Trophoblast cell (in vitro differentiated cells and primary cell): Measurements from ENCODE around the gene CST4.
"Not testable (repeated sequence)": the region's sequence is repeated elsewhere in the genome, so short reads cannot be mapped to it uniquely, and the experiment has no call there.

ENCODE experiments used
- DNase-seq, 2 donors: peaks; one replicate each; pipeline ENCODE4 v3.0.0-alpha.2; 2016
- H2AFZ ChIP-seq: 2 replicates; pipeline ENCODE4 v1.6.1; 2013; ENCODE audit warnings: low read length, moderate library complexity, mild to moderate bottlenecking; ENCODE audit not compliant: insufficient read depth, poor library complexity
- H2AK5ac ChIP-seq: 2 replicates; pipeline ENCODE4 v1.6.1; 2013; ENCODE audit warnings: mild to moderate bottlenecking, low read length
- H2BK120ac ChIP-seq: 2 replicates; pipeline ENCODE4 v1.6.1; 2013; ENCODE audit warnings: low read length, mild to moderate bottlenecking, moderate library complexity; ENCODE audit not compliant: insufficient read depth, poor library complexity
- H2BK12ac ChIP-seq: 2 replicates; pipeline ENCODE4 v1.6.1; 2013; ENCODE audit warnings: mild to moderate bottlenecking, low read length, moderate library complexity
- H2BK5ac ChIP-seq: 2 replicates; pipeline ENCODE4 v1.6.1; 2013; ENCODE audit warnings: low read length, low read depth, moderate library complexity, mild to moderate bottlenecking; ENCODE audit not compliant: poor library complexity
- H3K14ac ChIP-seq: 2 replicates; pipeline ENCODE4 v1.6.1; 2013; ENCODE audit warnings: mild to moderate bottlenecking, low read length
- H3K18ac ChIP-seq: 2 replicates; pipeline ENCODE4 v1.6.1; 2013; ENCODE audit warnings: mild to moderate bottlenecking, low read length
- H3K23ac ChIP-seq: 2 replicates; pipeline ENCODE4 v1.6.1; 2013; ENCODE audit warnings: low read length
- H3K27ac ChIP-seq: 2 replicates; pipeline ENCODE4 v1.5.1; 2013; ENCODE audit warnings: low read depth, mild to moderate bottlenecking, inconsistent platforms, low read length, moderate library complexity
- H3K27me3 ChIP-seq: 2 replicates; pipeline ENCODE4 v1.6.1; 2013; ENCODE audit warnings: inconsistent platforms, mild to moderate bottlenecking, low read length, moderate library complexity; ENCODE audit not compliant: insufficient read depth
- H3K36me3 ChIP-seq, 2 experiments: 1 replicate in 1 of 2; 2 replicates in 1 of 2; pipeline ENCODE4 v1.6.1; 2013; ENCODE audit warnings: low read length in 2 of 2, mild to moderate bottlenecking in 2 of 2, moderate library complexity in 1 of 2; ENCODE audit not compliant: insufficient read depth in 2 of 2, control insufficient read depth in 1 of 2
- H3K4ac ChIP-seq: 2 replicates; pipeline ENCODE4 v1.6.1; 2013; ENCODE audit warnings: low read depth, mild to moderate bottlenecking, low read length, moderate library complexity
- H3K4me1 ChIP-seq, 2 experiments: 1 replicate in 1 of 2; 2 replicates in 1 of 2; pipeline ENCODE4 v1.6.1; 2013; ENCODE audit warnings: low read length in 2 of 2, mild to moderate bottlenecking in 2 of 2, moderate library complexity in 1 of 2; ENCODE audit not compliant: insufficient read depth in 2 of 2, control insufficient read depth in 1 of 2
- H3K4me2 ChIP-seq: 2 replicates; pipeline ENCODE4 v1.6.1; 2013; ENCODE audit warnings: inconsistent platforms, mild to moderate bottlenecking, low read length, moderate library complexity
- H3K4me3 ChIP-seq: 2 replicates; pipeline ENCODE4 v1.5.1; 2013; ENCODE audit warnings: mild to moderate bottlenecking, low read depth, low read length, inconsistent platforms
- H3K79me1 ChIP-seq: one replicate; pipeline ENCODE4 v1.6.1; 2013; ENCODE audit warnings: low read length
- H3K79me2 ChIP-seq: 2 replicates; pipeline ENCODE4 v1.6.1; 2013; ENCODE audit warnings: low read length, mild to moderate bottlenecking; ENCODE audit not compliant: control insufficient read depth, insufficient read depth, poor library complexity
- H3K9ac ChIP-seq: 2 replicates; pipeline ENCODE4 v1.6.1; 2013; ENCODE audit warnings: mild to moderate bottlenecking, low read length
- H3K9me3 ChIP-seq: 2 replicates; pipeline ENCODE4 v1.6.1; 2013; ENCODE audit warnings: low read depth, mild to moderate bottlenecking, control low read depth, inconsistent platforms, low read length; ENCODE audit not compliant: insufficient read depth
- H4K12ac ChIP-seq: 2 replicates; pipeline ENCODE4 v1.6.1; 2013; ENCODE audit warnings: low read depth, mild to moderate bottlenecking, low read length, moderate library complexity
- H4K8ac ChIP-seq: 2 replicates; pipeline ENCODE4 v1.6.1; 2013; ENCODE audit warnings: low read depth, mild to moderate bottlenecking, low read length, moderate library complexity
- H4K91ac ChIP-seq: one replicate; pipeline ENCODE4 v1.6.1; 2013; ENCODE audit warnings: low read depth, mild to moderate bottlenecking, low read length, moderate library complexity
- WGBS: extraction: QIAGEN DNeasy Blood & Tissue Kit; methylation state at CpG from one replicate; pipeline ENCODE4 v1.1.7; 2013; ENCODE audit warnings: missing lambda C conversion rate; ENCODE audit not compliant: insufficient read length, insufficient coverage; ENCODE audit errors: extremely low coverage; 5-methylcytosine and 5-hydroxymethylcytosine counted together

CST4 gene

DNA sequence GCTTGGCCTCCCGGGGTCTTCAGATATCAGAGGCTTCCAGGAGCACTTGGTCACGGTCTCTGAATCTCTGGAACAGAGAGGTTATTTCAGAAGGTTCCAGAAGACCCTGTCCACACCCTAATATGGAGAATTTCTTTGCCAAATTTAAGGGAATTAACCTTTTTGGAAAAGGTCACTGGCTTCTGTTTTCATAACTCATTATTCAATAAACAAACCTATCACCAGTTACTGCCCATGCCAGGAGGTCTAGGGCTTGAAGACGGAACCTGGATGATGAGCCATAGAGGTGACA is 507 bp upstream of the CST4 start:
- Histone ChIP-seq H3K14ac (no peak overlapping the region), H2BK120ac (no peak overlapping the region), H3K27me3 (no peaks in the 10 kb centered on the region), H2BK12ac (no peak overlapping the region), H3K4me1 (peaks cover 0 to 4% of the 10 kb centered on the region in 2 experiments), H3K4me2 (no peak overlapping the region), H3K23ac (no peak overlapping the region), H3K79me1 (no peaks in the 10 kb centered on the region), H4K12ac (no peak overlapping the region), H3K4me3 (no peak overlapping the region), H3K79me2 (no peaks in the 10 kb centered on the region), H3K36me3 (no peaks in the 10 kb centered on the region), H3K4ac (no peak overlapping the region), H3K9me3 (no peaks in the 10 kb centered on the region), H2AFZ (no peak overlapping the region), H2AK5ac (no peak overlapping the region), H4K8ac (no peak overlapping the region), H2BK5ac (no peak overlapping the region), H3K27ac (no peak overlapping the region), H3K9ac (no peak overlapping the region), H3K18ac (no peak overlapping the region), H4K91ac (no peak overlapping the region)
- no peak for DNase-seq
- WGBS = no CpG with 5 or more reads among the region's 3 CpGs

DNA sequence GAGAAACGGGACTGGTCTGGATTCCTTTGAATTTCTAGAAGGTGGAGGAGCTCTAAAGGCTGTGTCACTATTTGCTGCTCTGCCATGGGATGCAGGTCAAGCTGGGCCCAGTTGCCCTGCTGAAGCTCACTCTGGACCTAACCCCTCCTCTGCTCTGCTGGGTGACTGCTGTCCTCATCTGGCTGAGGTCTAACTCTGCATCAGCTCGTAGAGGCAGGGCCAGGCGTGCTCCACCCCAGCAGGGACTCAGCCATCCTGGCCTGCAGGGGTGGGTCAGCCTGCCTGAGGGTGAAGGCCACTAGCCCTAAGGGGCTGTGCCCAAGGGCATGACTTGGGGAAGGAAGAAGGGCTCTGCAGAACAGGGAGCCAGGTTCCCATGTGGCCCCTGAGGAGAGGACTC is 852 bp downstream of the CST4 start:
- no peak overlapping the region for H3K18ac ChIP-seq
- no CpG with 5 or more reads among the region's 3 CpGs for WGBS
- H4K8ac ChIP-seq = no peak overlapping the region

DNA sequence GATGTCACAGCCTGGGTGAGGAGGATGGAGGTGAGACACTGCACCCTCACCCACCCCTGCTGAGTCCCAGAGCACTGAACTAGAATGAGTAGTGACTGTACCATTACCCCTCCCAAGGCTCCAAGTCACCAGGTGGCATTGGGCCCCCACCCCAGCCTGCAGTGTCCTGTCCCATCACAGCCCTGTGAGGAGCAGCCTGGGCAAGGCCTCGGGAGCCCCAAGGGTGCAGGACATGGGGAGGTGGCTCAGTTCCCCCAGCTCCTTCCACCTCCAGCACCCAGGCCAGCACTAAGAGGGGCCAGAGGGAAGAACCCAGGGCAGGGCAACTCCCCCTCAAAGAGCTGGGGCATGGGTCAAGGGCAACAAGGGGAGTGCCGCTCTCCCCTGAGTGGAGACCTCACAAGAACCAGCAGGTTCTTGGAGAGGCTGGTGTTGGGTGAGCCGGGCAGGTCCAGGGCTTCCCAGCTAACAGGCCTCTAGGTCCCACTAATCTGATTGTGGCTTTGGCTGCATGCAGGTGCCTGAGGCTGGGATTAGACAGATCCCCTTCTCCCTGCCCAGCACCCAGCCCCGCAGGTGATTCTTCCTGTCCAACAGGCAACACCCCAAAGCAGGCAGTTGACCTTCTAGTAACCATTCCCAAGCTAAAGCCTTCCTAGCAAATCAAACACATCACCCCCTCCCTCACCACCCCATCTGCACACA is 2.6 kb downstream of the CST4 start:
- Histone ChIP-seq H3K79me1 (no peaks in the 10 kb centered on the region), H3K18ac (no peak overlapping the region), H3K36me3 (no peaks in the 10 kb centered on the region)

More for the DNA sequence above, 852 bp downstream of the CST4 start:
- Histone ChIP-seq H2BK5ac (no peak overlapping the region), H2AK5ac (no peak overlapping the region), H2BK12ac (no peak overlapping the region), H3K23ac (no peak overlapping the region), H4K91ac (no peak overlapping the region), H2AFZ (no peak overlapping the region), H3K4ac (no peak overlapping the region), H3K79me2 (no peaks in the 10 kb centered on the region), H3K36me3 (no peaks in the 10 kb centered on the region), H3K27ac (no peak overlapping the region), H4K12ac (no peak overlapping the region), H3K9me3 (no peaks in the 10 kb centered on the region), H3K4me2 (no peak overlapping the region), H2BK120ac (no peak overlapping the region), H3K27me3 (no peaks in the 10 kb centered on the region), H3K4me1 (no peaks in the 10 kb centered on the region), H3K79me1 (no peaks in the 10 kb centered on the region), H3K9ac (no peak overlapping the region), H3K4me3 (no peak overlapping the region), H3K14ac (no peak overlapping the region)
- DNase-seq = no peak

DNA sequence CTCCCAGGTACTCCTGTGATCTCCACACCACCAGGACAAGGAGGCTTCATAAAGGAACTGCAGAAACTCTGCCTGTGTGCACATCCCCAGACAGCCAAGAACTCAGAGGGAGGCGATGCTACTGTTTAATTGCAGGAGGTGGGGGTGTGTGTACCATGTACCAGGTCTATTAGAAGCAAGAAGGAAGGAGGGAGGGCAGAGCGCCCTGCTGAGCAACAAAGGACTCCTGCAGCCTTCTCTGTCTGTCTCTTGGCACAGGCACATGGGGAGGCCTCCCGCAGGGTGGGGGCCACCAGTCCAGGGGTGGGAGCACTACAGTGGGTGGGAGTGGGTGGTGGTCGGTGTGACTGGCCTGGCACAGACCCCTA is 3.3 kb downstream of the CST4 start:
- H4K8ac ChIP-seq, H3K4me3 ChIP-seq, H4K12ac ChIP-seq, DNase-seq, H3K9ac ChIP-seq, H3K18ac ChIP-seq, H3K27me3 ChIP-seq, H2BK5ac ChIP-seq, H3K36me3 ChIP-seq, H3K27ac ChIP-seq, H3K23ac ChIP-seq, H3K4ac ChIP-seq, H2BK120ac ChIP-seq, H2BK12ac ChIP-seq, H4K91ac ChIP-seq, H3K4me2 ChIP-seq, H2AFZ ChIP-seq, H3K79me2 ChIP-seq, H3K79me1 ChIP-seq, H3K14ac ChIP-seq, H2AK5ac ChIP-seq, H3K9me3 ChIP-seq, H3K4me1 ChIP-seq: not testable (repeated sequence)
- WGBS = no CpG with 5 or more reads among the region's 4 CpGs

More for the DNA sequence above, 2.6 kb downstream of the CST4 start:
- Histone ChIP-seq H4K8ac (no peak overlapping the region), H2BK5ac (no peak overlapping the region), H2AK5ac (no peak overlapping the region), H3K9me3 (no peaks in the 10 kb centered on the region), H3K79me2 (no peaks in the 10 kb centered on the region), H3K23ac (no peak overlapping the region), H2AFZ (no peak overlapping the region), H3K27ac (no peak overlapping the region), H4K12ac (no peak overlapping the region), H3K4me1 (no peaks in the 10 kb centered on the region), H3K4me2 (no peak overlapping the region), H4K91ac (no peak overlapping the region), H3K14ac (no peak overlapping the region), H3K27me3 (no peaks in the 10 kb centered on the region), H2BK12ac (no peak overlapping the region), H2BK120ac (no peak overlapping the region), H3K9ac (no peak overlapping the region), H3K4me3 (no peak overlapping the region), H3K4ac (no peak overlapping the region)
- no CpG with 5 or more reads among the region's 4 CpGs for WGBS
- DNase-seq = no peak
